HEK293 (cell line): Measurements from ENCODE around the gene RPL10.

Experiments used
- CTCF ChIA-PET: fragments of 350-600 bp; formaldehyde crosslinking; extraction: SDS; loops from one replicate; lab custom pipeline; 2021; ENCODE audit warnings: antibody characterized with exemption; lab: Yijun Ruan, JAX
- POLR2A ChIA-PET: fragments of 300-600 bp; formaldehyde crosslinking; extraction: SDS; loops from one replicate; lab custom pipeline; 2020; ENCODE audit warnings: antibody characterized with exemption, inconsistent platforms; lab: Yijun Ruan, JAX
- H3K27ac ChIP-seq: fragments of 200-500 bp; sonication (Bioruptor generic); 2 replicates; pipeline ENCODE4 v1.5.1; 2014; ENCODE audit warnings: low read depth, low read length, control low read depth, inconsistent platforms; ENCODE audit errors: extremely low read depth
- H3K36me3 ChIP-seq, 2 experiments: fragments of 200-500 bp in 1 of 2; sonication (Bioruptor generic) in 1 of 2; 1 replicate in 1 of 2; 2 replicates in 1 of 2; pipeline ENCODE4 v1.5.1; 2014 to 2017; ENCODE audit warnings: inconsistent platforms in 2 of 2, low read length in 2 of 2; ENCODE audit not compliant: control insufficient read depth in 2 of 2, insufficient read depth in 1 of 2
- H3K4me1 ChIP-seq: fragments of 200-500 bp; sonication (Bioruptor generic); 2 replicates; pipeline ENCODE4 v1.5.1; 2014; ENCODE audit warnings: mild to moderate bottlenecking, low read length, inconsistent platforms; ENCODE audit not compliant: control insufficient read depth, insufficient read depth
- H3K4me3 ChIP-seq: 2 replicates; pipeline ENCODE4 v1.5.1; 2011; ENCODE audit warnings: low read depth, mild to moderate bottlenecking, control low read depth, low read length, moderate library complexity
- H3K9me3 ChIP-seq: fragments of 200-500 bp; sonication (Bioruptor generic); 2 replicates; pipeline ENCODE4 v1.5.1; 2014; ENCODE audit warnings: low read depth, low read length, inconsistent platforms; ENCODE audit not compliant: control insufficient read depth, insufficient read depth
- AEBP2 ChIP-seq: fragments of 450-650 bp; formaldehyde crosslinking; IDR thresholded peaks from 2 replicates; pipeline ENCODE4 v1.5.1; 2016; ENCODE audit warnings: missing biosample characterization, missing genetic modification characterization, borderline replicate concordance
- ELK4 ChIP-seq: IDR thresholded peaks from 2 replicates; pipeline ENCODE4 v1.6.1; 2011; ENCODE audit warnings: mild to moderate bottlenecking, low read depth, low read length, borderline replicate concordance
- HOXC10 ChIP-seq: sonication (generic); formaldehyde crosslinking; IDR thresholded peaks from 2 replicates; pipeline ENCODE4 v1.8.1; 2023; ENCODE audit warnings: mild to moderate bottlenecking, missing genetic modification reagents
- INSM2 ChIP-seq: fragments of 450-650 bp; formaldehyde crosslinking; IDR thresholded peaks from 2 replicates; pipeline ENCODE4 v1.5.1; 2016; ENCODE audit warnings: missing biosample characterization, missing genetic modification characterization
- ZBTB1 ChIP-seq: fragments of 450-650 bp; formaldehyde crosslinking; IDR thresholded peaks from 2 replicates; pipeline ENCODE4 v1.5.1; 2016; ENCODE audit warnings: missing biosample characterization, missing genetic modification characterization
- ZBTB11 ChIP-seq: fragments of 450-650 bp; formaldehyde crosslinking; conservative IDR thresholded peaks from 2 replicates; pipeline ENCODE4 v1.5.1; 2016; ENCODE audit warnings: low read depth, missing biosample characterization, missing genetic modification characterization
- ZBTB49 ChIP-seq: fragments of 450-650 bp; formaldehyde crosslinking; IDR thresholded peaks from 2 replicates; pipeline ENCODE4 v1.5.1; 2016; ENCODE audit warnings: missing biosample characterization, missing genetic modification characterization, low read depth
- ZNF184 ChIP-seq: fragments of 450-650 bp; IDR thresholded peaks from 2 replicates; pipeline ENCODE4 v1.5.1; 2018; ENCODE audit warnings: missing biosample characterization, mild to moderate bottlenecking, missing genetic modification characterization
- ZNF274 ChIP-seq, 2 experiments: fragments of 200-500 bp in 1 of 2; fragments of 450-650 bp in 1 of 2; sonication (Bioruptor generic) in 1 of 2; formaldehyde crosslinking in 1 of 2; IDR thresholded peaks; 2 replicates each; pipeline versions ENCODE4 v1.5.1 to v1.6.1; 2014 to 2016; ENCODE audit warnings: borderline replicate concordance in 1 of 2, inconsistent platforms in 1 of 2, low read length in 1 of 2, missing biosample characterization in 1 of 2, missing genetic modification characterization in 1 of 2
- ZNF311 ChIP-seq: fragments of 450-650 bp; formaldehyde crosslinking; IDR thresholded peaks from 2 replicates; pipeline ENCODE4 v1.5.1; 2017; ENCODE audit warnings: missing biosample characterization, missing genetic modification characterization, borderline replicate concordance
- ZNF341 ChIP-seq: fragments of 450-650 bp; formaldehyde crosslinking; IDR thresholded peaks from 2 replicates; pipeline ENCODE4; 2016; ENCODE audit warnings: low read depth, missing biosample characterization, missing genetic modification characterization
- ZNF350 ChIP-seq: fragments of 450-650 bp; formaldehyde crosslinking; IDR thresholded peaks from 2 replicates; pipeline ENCODE4 v1.5.0; 2017; ENCODE audit warnings: missing biosample characterization, mild to moderate bottlenecking, missing genetic modification characterization
- ZNF426 ChIP-seq: fragments of 450-650 bp; formaldehyde crosslinking; IDR thresholded peaks from 2 replicates; pipeline ENCODE4 v1.5.1; 2017; ENCODE audit warnings: missing biosample characterization, missing genetic modification characterization, mild to moderate bottlenecking, inconsistent platforms, moderate library complexity
- ZNF510 ChIP-seq: fragments of 450-650 bp; formaldehyde crosslinking; IDR thresholded peaks from 2 replicates; pipeline ENCODE4 v1.5.1; 2018; ENCODE audit warnings: mild to moderate bottlenecking, missing genetic modification characterization, missing biosample characterization; ENCODE audit not compliant: insufficient replicate concordance
- ZNF571 ChIP-seq: fragments of 450-650 bp; formaldehyde crosslinking; IDR thresholded peaks from 2 replicates; pipeline ENCODE4 v1.5.0; 2017; ENCODE audit warnings: missing biosample characterization, missing genetic modification characterization
- ZNF600 ChIP-seq: fragments of 450-650 bp; formaldehyde crosslinking; IDR thresholded peaks from 2 replicates; pipeline ENCODE4 v1.5.1; 2016; ENCODE audit warnings: missing biosample characterization, missing genetic modification characterization
- ZNF610 ChIP-seq: fragments of 450-650 bp; formaldehyde crosslinking; IDR thresholded peaks from 2 replicates; pipeline ENCODE4 v1.5.1; 2016; ENCODE audit warnings: missing biosample characterization, missing genetic modification characterization, borderline replicate concordance
- ZNF626 ChIP-seq: fragments of 450-650 bp; sonication (Bioruptor Pico); formaldehyde crosslinking; IDR thresholded peaks from 2 replicates; pipeline ENCODE4 v1.5.1; 2018; ENCODE audit warnings: missing biosample characterization, missing genetic modification characterization, inconsistent platforms
- ZNF664 ChIP-seq: fragments of 450-650 bp; formaldehyde crosslinking; IDR thresholded peaks from 2 replicates; pipeline ENCODE4 v1.5.1; 2016; ENCODE audit warnings: missing biosample characterization, missing genetic modification characterization
- ZNF692 ChIP-seq: fragments of 450-650 bp; formaldehyde crosslinking; IDR thresholded peaks from 2 replicates; pipeline ENCODE4 v1.5.1; 2016; ENCODE audit warnings: missing biosample characterization, missing genetic modification characterization
- ZNF777 ChIP-seq: fragments of 450-650 bp; formaldehyde crosslinking; IDR thresholded peaks from 2 replicates; pipeline ENCODE4 v1.5.1; 2017; ENCODE audit warnings: missing biosample characterization, missing genetic modification characterization, borderline replicate concordance
- ZSCAN30 ChIP-seq: fragments of 450-650 bp; IDR thresholded peaks from 2 replicates; pipeline ENCODE4 v1.5.1; 2018; ENCODE audit warnings: missing biosample characterization, mild to moderate bottlenecking, missing genetic modification characterization, moderate library complexity
- ZXDB ChIP-seq: fragments of 450-650 bp; formaldehyde crosslinking; IDR thresholded peaks from 2 replicates; pipeline ENCODE4 v1.5.1; 2016; ENCODE audit warnings: missing biosample characterization, missing genetic modification characterization

RPL10 gene

GRCh38 chrX:154396973-154397887, 947 bp upstream of the RPL10 start:
- Histone ChIP-seq H3K27ac (peak overlapping the region; percentile 84), H3K36me3 (peaks cover 0 to 31% of the 10 kb centered on the region in 2 experiments; a peak in 1 of 3 replicates), H3K4me1 (no peaks in the 10 kb centered on the region), H3K4me3 (peak overlapping the region; percentile 41), H3K9me3 (no peaks in the 10 kb centered on the region)
- POLR2A ChIA-PET: interaction anchor here (0.7 to 6.5 kb wide), 14 partner anchors 10 to 135 kb away, joined by 3 to 57 read pairs (median 7); partner anchors contain the start of genes DNASE1L1, EMD, FLNA and SLC10A3
- CTCF ChIA-PET: interaction anchor here (0.5 to 1.5 kb wide), 4 partner anchors 10 to 128 kb away, joined by 3 to 4 read pairs (median 4); no protein-coding TSS in a partner anchor
- TF ChIP-seq ZNF184 (tag by site-specific recombination) (no peak), AEBP2 (tag by site-specific recombination) (no peak), ZNF426 (tag by site-specific recombination) (no peak), ZNF777 (tag by site-specific recombination) (0 out of 2 replicates have a peak, but pooled peaks have one; percentile 34), ZXDB (tag by site-specific recombination) (peak; percentile 100), ZNF692 (tag by site-specific recombination) (no peak), ZNF311 (tag by site-specific recombination) (no peak), ZNF274 (IDR thresholded peaks at IDR 0.05; ENCODE audit: low read length) (no peak), ZNF274 (tag by site-specific recombination; IDR thresholded peaks at IDR 0.05; ENCODE audit: borderline replicate concordance) (no peak), ZSCAN30 (tag by site-specific recombination) (no peak), ZNF510 (no peak), ELK4 (no peak), ZNF341 (tag by site-specific recombination) (no peak; the same call in 1 of the 2 replicates), ZNF664 (tag by site-specific recombination) (no peak), ZNF626 (tag by site-specific recombination) (no peak), ZBTB1 (tag by site-specific recombination) (no peak), ZNF600 (tag by site-specific recombination) (peak; percentile 52; the same call in 1 of the 2 replicates), HOXC10 (CRISPR knock-in tag) (no peak), ZNF610 (no peak), ZNF350 (tag by site-specific recombination) (no peak), ZBTB11 (tag by site-specific recombination) (peak; percentile 56; the same call in 1 of the 2 replicates), INSM2 (tag by site-specific recombination) (no peak), ZNF571 (tag by site-specific recombination) (no peak), ZBTB49 (tag by site-specific recombination) (no peak)
